NCI-H524 (cell line): ENCODE data around the gene SRGAP1.

ENCODE experiments used
- DNase-seq, 2 experiments: peaks; one replicate each; lab custom pipeline; 2025; lab: John Stamatoyannopoulos, UW

The SRGAP1 gene

DNA sequence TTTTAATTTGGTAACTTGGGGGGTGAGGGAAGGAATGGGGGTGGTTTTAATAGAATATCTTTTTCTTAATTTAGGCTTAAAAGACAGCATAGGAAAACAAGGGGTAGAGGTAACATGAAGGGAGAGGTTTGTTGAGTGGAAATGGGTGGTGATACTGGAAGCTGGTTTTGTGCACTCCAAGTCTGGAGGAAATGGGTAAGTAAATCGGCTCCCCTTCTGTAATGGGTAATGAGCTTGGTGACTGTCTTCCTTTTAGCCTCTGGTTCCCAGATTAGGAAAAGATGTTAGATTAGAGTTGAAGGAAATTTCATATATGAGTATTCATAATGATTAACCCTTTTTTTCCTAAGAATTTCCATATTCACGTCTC lies 122.1 kb downstream of the SRGAP1 start:
- no peak for DNase-seq

DNA sequence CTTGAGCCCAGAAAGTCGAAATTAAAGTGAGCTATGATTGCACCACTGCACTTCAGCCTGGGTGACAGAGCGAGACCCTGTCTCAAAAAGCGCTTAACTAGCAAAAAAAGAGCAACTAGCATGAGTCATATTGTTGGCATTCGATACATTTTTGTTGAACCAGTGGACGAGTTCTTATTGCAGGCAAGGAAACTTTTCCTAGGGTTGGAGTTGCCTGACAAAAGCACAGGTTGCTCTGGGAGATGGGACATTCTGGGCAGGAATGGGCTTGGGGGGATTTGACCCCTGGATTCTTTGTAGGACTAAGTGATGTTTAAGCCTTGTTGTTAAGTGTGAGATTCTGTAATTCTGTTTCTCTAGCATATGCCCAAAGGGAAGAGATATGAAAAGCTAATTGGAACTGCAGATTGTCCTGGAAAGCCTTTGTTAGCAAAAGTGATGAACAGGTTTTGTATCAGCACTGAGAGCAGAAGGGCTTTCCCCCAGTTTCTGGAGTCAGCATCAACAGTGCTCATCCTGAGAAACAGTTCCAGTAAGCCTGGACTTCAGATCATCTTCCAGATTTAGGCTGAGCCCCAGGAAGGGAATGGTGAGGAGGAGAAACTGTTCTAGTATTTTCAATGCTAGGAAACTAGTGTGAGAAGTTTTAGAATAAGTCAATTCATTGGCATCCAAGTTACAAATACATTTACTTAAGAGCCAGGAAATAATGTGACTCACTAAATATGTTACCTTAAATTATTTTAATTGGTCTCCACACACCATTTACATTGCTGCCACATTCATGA lies 123.1 kb downstream of the SRGAP1 start:
- no peak for DNase-seq

DNA sequence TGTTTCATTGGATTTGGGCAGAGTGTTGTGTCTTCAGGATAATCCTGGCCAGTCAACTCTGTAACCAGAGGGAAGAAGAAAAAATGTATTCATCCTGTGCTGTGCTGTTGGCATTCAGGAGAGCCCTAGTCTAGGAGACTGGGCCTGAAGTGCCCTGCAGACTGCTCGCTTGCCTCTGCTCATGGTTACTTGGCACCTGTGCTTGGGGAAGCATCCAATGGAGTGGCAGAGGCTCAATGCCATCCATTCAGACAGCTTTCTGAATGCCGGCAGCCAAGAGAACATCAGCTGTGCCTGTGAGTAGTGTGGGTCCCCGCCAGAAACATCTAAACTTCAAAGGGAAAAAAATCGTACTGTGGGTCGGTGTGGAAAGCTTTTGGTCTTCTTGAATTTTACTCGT lies 124.2 kb downstream of the SRGAP1 start:
- no peak for DNase-seq

DNA sequence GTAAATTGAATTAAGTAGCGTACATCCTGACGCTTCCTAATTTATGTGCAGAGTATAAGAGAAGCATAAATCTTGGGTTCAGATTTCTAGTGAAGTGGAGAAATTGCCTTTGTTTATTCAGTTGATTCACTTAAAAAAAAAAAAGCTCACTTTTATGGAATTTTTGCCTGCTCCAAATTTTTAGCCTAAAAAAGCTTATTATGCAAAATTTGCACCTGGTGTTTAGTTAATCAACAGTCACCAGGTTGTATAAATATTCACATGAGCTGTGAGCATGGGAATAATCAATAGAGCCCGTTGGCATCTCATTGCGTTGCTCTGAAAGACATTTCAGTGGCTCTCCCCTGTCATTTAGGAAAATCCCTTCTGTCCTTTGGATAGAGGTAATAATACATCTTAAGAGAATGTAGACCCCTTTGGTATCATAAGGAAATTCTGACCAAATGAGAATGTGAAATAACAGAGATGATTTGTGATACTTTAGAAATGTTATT lies 132.4 kb downstream of the SRGAP1 start:
- DNase-seq = no peak

DNA sequence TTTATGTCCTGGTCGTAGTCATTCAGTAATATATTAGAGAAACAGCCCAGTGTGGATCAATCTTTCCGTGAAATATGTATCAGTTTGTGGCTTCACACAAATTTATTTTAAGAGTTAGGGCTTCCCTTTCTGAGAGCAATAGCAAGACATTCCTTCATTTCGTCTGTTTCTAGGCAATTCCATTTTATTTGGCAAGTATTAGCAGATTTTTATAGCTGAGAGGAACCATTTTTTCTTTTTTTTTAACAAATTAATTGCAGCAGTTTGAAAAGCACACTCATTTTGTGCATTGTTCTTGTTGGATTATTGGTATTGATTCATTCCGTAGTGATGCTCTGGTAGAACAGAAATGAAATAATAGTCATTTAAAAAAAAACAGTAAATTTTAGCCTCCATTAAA lies 132.9 kb downstream of the SRGAP1 start:
- DNase-seq = no peak

DNA sequence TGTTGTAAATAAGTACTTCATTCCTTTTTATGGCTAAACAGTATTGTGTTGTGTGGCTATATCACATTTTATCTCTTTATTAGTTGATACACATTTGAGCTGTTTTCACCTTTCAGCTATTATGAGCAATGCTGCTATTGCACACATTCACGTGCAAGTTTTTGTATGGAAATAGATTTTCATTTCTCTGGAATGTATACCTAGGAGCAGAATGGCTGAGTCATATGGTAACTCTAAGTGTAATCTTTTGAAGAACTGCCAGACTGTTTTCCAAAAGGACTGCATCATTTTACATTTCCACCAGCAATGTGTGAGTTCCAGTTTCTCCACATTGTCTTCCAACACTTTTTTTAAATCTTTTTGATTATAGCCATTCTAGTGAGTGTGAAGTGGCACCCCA lies 134.0 kb downstream of the SRGAP1 start:
- no peak for DNase-seq

DNA sequence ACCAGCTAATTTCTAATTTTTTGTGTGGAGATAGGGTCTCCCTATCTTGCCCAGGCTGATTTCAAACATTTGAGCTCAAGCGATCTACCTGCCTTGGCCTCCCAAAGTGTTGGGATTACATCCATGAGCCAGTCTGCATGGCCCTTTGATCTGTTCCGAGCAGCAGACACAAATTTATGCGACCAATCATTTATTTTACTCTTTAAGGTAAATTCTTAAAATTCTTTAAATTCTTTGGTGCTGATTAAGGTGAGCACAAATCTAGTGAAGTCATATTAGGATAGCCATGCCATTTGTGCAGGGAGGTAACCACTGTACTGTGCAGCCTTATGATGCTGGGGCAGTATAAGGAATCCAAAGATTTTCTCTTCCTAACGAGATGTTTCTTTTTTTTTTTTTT lies 135.7 kb downstream of the SRGAP1 start:
- DNase-seq = no peak

DNA sequence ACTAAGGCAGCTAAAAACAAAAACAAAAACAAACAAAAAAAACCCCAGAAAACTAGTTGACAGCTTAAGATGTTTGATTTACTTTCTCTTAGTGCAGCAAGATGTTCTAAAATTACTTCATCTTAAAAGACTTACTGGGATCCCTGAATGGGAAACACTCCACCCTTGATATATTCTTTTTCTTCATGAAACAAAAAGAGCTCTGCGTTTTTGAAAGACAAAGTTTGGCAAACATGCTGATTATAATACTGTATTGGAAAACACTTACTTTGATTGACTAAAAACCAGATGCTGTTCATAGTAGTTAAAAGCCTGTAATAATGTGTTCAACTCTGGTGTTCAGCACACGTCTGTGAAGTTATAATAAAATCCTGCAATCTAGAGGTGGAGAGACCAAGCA lies 136.8 kb downstream of the SRGAP1 start:
- no peak for DNase-seq

DNA sequence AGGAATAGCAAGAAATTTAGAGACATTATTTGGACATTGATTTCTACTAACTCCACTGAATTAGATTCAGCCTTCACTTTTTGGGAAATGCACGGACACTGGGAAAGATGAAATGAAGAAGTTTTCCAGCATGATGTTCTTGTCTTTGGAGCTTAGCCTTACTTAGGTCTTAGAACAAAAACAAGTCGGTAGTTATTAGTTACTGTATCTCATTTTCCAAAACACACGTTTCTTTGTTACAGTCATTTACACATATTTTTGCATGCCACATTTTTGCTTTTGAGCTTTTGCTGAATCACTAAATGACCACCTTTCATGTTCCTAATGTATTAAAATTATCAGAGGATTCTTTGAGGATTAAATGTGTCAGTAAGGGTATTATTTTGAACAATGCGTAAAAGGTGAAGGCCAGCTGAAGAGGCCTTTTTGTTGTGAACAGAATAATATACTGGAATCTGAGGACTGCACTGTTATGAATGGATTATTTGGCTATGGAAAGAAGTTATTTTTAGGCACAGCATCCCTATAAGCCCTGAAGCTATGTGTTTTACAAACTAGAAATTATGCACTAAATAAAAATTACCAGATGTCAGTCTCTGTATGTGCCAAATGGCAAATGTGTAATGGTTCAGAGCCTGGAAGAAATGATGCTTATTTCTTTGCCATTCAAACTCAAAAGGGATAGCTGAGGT lies 138.2 kb downstream of the SRGAP1 start:
- DNase-seq = no peak

DNA sequence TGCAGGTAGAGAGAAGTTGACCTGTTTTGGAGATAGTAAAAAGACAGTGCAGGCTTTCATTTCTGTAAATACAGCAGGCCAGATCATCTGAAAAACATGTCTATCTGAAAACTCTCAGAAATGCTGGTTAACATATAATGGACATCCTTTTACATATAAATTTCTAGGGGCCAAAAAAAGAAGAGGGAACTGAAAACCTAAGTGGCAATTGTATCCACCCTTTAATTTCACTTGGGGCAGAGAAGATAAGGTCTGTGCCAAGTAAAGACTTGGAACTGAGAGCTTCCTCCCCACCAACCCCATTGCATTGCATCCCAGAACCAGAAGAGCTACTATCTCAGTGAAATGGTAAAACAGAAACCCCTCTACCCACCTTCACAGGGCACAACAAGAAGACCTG lies 141.0 kb downstream of the SRGAP1 start:
- DNase-seq = no peak

DNA sequence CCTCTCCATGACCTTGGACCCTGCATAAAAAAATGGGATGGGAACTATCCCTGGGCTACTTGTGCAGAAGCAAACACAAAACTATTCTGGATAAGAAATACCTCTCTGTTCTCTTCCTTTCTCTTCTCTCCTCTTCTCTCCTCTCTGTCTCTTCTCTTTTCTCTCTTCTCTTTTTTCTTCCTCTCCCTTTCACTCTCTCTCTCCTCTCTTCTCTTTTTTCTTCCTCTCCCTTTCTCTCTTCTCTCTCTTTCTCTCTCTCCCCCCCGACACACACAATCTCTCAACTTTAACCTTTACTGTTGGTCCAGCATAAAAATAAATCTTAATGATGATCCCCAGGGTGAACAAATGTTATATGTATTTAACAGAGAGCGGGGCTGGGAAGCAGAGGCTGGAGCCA lies 141.4 kb downstream of the SRGAP1 start:
- no peak for DNase-seq

DNA sequence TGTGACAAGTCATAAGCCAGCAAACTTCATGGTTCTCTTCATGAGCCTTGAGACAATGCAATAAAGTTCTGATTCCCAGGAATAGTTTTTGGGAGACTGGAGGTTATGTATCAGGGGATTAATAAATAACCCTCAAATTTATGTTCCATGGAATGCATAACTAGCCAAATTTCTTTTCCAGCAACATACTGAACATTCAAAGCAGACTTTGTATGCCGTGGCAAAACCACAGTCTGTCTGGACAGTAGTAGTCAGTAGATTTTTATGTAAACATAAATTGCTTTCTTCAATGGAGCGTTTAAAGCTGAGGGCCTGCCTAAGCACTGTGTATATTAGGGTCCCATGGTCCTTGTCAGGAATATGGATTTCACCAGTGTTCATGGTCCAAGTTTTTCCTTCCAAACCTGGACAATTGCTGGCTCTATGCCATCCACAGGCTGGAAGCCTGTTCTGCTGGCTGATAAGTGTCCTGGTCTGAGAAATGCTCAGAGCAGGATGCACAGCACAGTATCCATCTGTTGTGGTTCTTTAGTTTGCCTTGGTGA lies 144.9 kb downstream of the SRGAP1 start:
- no peak for DNase-seq

DNA sequence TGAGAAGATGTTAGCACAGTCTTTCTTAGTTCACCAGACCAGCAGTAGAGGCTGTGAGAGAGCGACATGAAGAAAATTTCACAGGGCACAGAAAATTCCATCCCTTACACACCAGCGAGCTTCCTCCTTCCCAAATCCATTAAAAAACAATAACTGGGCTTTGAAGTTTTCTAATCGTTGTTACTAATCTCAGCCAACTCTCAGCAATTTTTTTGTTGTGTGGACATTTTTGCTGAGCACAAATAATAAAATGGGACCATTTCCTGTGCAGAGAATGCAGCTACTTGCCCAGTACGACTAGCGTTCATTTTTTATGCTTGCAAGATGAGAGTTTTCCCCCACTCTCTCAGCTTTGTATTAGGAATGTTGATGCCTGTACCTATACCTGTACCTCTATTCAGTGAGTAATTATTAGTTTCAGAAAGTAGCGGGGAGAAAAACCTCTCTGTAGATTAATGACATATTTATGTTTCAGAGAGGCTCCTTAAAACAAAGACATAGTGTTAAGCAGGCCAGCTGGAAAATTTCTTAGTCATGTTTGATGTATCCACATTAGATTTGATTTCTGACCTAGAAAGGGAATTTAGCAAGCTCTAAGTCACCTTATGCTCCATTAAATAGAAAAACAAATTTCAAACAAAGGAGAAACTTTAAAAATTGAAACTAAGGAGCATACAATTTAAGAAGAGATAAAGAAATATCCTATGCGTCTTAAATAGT lies 146.5 kb downstream of the SRGAP1 start:
- no peak for DNase-seq

DNA sequence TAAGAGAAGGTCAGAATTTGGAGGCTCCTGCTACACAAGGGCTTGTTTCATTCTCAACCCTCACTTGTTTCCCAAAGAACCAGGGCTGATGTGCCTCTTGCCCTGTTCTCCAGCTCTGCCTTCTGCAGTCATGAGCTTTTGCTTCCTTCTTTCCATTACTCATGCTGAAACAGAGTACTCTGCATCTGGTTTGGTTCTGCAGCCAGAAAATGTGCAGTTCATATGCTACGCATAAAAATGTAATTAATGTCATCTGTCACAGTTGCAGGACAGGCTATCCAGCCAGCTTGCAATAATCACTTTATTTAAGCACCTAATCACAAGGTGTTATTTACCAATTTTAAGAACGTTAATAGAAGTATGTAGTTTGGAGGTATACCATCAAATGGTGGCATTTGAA lies 150.2 kb downstream of the SRGAP1 start:
- DNase-seq = peak in 1 of 2 experiments; percentile 43

DNA sequence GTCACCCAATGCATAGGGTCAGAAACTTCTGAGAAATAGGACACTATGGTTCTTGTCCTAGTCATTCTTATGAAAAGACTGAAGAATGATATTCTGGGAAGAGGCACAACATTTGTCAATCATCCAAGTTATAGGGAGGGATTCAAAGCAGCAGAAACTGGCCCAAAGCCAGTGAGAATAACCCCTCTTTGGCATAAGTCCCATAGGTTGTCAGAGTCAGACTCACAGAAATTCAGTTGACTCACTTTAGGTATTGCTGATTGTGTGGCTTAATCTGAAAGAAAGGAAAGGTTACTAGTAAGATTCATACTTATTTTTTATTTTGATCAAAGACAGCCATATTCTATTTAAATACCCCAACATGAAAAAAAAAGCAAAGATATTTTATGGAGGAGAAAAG lies 151.0 kb downstream of the SRGAP1 start:
- peak in 1 of 2 experiments; percentile 17 for DNase-seq

DNA sequence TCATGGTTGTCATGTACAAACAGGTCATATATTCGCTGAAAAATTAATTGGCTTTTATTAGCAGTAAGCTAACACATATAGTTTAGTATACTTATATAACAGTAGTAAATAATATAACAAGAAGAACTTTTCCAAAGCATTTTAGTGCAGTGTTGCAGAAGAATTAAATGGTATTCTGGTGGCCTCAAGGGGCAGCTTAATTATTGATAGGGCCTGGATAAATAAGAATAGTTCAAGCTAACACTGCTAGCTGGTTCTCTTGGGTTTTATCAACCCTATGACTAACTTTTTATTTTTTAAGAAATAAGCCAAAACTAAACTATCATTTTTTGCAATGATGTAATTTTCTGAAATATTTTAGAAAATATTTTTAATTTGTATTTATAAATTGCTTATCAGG lies 152.1 kb downstream of the SRGAP1 start:
- no peak for DNase-seq

DNA sequence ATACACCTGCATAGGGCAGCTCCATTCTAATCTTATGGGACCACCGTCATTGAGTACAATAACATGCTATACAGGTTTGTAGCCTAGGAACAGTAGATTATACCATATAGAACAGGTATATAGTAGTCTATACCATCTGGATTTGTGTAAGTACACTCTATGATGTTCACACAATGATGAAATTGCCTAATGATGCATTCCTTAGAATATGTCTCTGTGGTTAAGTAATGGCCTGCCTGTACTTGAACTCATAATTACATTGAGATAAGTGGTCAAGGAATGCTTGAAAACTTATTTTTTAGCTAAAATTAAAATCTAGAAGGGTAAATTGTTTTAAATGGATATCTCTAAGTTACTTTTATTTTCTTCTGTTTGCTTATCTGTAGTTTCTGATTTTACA lies 152.7 kb downstream of the SRGAP1 start:
- no peak for DNase-seq

DNA sequence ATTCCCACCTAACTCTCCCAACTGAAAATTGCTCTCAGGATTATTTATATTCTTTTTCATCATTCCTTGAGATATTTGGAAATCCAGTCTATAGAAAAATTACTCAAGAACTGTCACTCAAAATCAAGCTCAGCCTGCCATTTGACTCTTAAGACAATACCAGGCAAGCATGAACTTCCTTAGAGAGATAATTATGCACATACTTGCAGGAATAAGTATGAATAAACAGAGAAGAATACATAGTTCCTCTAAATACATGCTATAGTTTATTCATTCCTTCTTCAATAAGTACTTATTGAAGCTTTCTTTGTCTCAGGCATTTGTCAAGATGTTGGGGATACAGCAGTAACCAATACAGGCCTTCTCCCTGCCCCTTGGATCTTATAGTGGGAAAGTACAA lies 154.1 kb downstream of the SRGAP1 start:
- DNase-seq = no peak

DNA sequence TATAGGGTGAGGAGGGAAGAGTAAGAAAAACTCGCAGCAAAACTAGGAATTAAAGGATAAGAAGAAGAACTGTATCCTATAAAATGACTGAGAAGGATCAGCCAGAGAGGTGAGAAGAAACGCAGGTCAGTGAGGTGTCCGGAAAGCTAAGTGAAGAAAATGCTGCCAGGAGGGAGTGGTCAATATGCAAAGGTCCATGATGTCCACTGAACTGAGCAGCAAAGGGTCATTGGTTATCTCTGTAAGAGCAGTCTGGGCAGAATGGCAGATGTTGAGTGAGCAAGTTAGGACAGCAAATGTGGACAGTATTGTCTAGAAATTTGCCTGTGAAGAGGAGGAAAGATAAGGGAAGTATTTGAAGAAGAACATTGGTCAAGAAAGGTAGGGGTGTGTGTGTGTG lies 155.4 kb downstream of the SRGAP1 start:
- no peak for DNase-seq

DNA sequence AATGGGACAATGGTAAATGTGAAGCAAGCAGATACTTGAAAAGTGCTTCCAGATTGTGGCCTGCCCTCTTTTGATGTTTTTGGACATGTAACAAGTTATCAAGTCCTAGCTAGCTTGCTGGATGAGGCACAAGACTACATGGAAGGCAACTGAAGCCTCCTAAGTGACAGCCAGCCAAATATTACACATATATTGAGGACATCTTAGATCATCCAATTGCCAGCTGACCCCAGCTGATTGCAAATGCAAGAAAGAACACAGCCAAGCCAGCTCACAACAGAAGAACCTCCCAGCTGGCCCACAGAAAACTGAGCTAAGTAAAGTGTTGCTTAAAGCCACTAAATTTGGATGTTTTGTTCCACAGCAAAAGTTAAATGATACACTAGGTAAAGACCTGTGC lies 156.9 kb downstream of the SRGAP1 start:
- DNase-seq = no peak

DNA sequence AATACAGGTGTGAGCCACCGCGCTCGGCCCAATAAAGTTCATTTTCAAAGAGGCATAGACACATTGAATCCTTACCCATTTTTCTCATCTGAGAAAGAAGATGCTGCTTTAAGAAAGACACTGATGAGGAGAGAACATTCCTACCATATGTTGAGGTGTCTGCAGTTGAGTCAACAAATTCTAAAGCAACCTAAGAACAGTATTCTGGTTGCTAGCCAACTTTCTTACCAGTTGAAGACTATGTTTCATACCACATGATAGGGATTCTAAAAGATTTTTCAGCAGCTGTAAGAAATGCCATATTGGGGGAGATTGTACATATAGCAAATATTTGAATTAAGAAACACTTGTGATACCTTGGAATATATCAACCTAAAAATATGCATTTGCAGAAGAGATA lies 160.1 kb downstream of the SRGAP1 start:
- no peak for DNase-seq

DNA sequence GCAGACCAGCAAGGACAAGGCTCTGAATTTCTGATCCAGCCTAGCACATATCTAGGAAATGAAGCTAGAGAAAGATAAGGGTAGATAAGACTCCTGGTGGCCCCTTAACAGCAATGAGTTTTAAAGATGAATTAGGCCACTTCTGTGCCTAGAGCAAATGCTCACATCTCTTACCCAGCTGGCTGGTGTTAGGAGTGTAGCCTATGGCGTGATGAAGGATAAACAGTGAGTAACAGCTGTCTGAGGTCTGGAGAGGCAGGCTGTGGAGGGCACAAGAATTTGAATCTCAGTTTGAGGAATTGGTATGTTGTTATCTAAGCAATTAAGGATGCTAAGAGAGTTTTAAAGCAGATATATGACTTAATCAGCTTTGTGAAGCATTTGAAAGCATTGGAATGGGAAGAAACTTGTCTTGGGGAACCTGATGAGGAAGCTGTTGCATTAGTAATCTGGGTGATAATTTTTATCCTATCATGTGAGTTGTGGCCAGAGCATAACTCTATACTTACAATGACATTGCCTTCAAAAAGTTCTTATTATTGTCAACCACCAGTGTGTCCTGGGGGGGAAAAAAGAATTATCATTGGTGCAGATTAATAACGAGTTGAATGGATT lies 161.8 kb downstream of the SRGAP1 start:
- peak; percentile 63 to 89 for DNase-seq
